WI38 (cell line): ENCODE data around the gene PPME1.

Experiments used
- H3K4me3 ChIP-seq: 2 replicates; pipeline ENCODE4 v1.5.1; 2011; ENCODE audit warnings: low read depth, mild to moderate bottlenecking, control low read depth, low read length
- CTCF ChIP-seq: IDR thresholded peaks from 2 replicates; pipeline ENCODE4 v1.5.1; 2012; ENCODE audit warnings: low read depth, mild to moderate bottlenecking, control low read depth, low read length

The PPME1 gene

GRCh38 chr11:74265256-74265655, 94.2 kb downstream of the PPME1 start:
- no peak for TF ChIP-seq CTCF

GRCh38 chr11:74267014-74267413, 95.9 kb downstream of the PPME1 start:
- H3K4me3 ChIP-seq, result no peak overlapping the region
- TF ChIP-seq CTCF, result no peak

More at GRCh38 chr11:74265256-74265655, 94.2 kb downstream of the PPME1 start:
- no peak overlapping the region for H3K4me3 ChIP-seq

- no peak overlapping the region for H3K4me3 ChIP-seq
- no peak for TF ChIP-seq CTCF
These were observed 97.4 kb downstream of the PPME1 start for GRCh38 chr11:74268456-74268855.

- no peak overlapping the region for H3K4me3 ChIP-seq
- no peak for TF ChIP-seq CTCF
These were observed 98.2 kb downstream of the PPME1 start for GRCh38 chr11:74269161-74269811.

- H3K4me3 ChIP-seq, result no peak overlapping the region
- TF ChIP-seq CTCF, result no peak
These were observed 101.2 kb downstream of the PPME1 start for GRCh38 chr11:74272276-74272675.

- TF ChIP-seq CTCF, result no peak
These were observed 105.5 kb downstream of the PPME1 start for GRCh38 chr11:74276581-74276980.

GRCh38 chr11:74278103-74278502, 107.0 kb downstream of the PPME1 start:
- no peak for TF ChIP-seq CTCF
- H3K4me3 ChIP-seq, result no peak overlapping the region

More at GRCh38 chr11:74276581-74276980, 105.5 kb downstream of the PPME1 start:
- H3K4me3 ChIP-seq, result no peak overlapping the region
